ENCODE results near the gene NCKIPSD. TPM values are rescaled to one million over a fixed set of nuclear protein-coding genes. Genes with fewer than 3 reads are reported as not detected.

NCKIPSD gene
- total and polyA plus RNA-seq, 2 donors (not counting 3 experiments of a cell fraction or from before 2014, with no cell fraction given) = 12.8 to 19.1 TPM

GRCh38 chr3:48716982-48717746 is 31.4 kb upstream of the NCKIPSD start, which contains the start of gene IP6K2:
Gene IP6K2 (minus strand): TSS chr3:48717221. CDS start chr3:48695291, 21,930 bp downstream.
- no peaks in the 10 kb centered on the region for H3K9me3 ChIP-seq (replicated peaks; ENCODE audit: control insufficient read depth, insufficient read depth, low read length)
- DNase-seq (ENCODE audit: low read depth, low spot score) (peak; percentile 99), FAIRE-seq (peak; percentile 95)
- H3K4me2 ChIP-seq (ENCODE audit: insufficient read depth, low read length) = peak within 1 kb of the TSS; percentile 96
- CTCF ChIA-PET = interaction anchor here (0.9 to 3.5 kb wide), 7 partner anchors 12 to 316 kb away, joined by 3 to 23 read pairs (median 4); partner anchors contain the start of genes CELSR3 and NCKIPSD
- intact Hi-C loops (cut with micrococcal nuclease) (loop anchor here (1.0 to 5.0 kb wide), 3 partner anchors 22 to 200 kb away; partner anchors contain the start of genes ARIH2 and SLC26A6), dilution Hi-C loops (cut with MboI; ENCODE audit: extremely low pct_ligation_motif_present, low sequenced_read_pairs) (no loop called here)
- H3K4me1 ChIP-seq (ENCODE audit: control insufficient read depth, extremely low read depth, insufficient read depth, low read length) = peaks cover 8% of the 10 kb centered on the region
- peak within 1 kb of the TSS; percentile 41 for H2AFZ ChIP-seq (ENCODE audit: low read depth, low read length)
- peak within 1 kb of the TSS; percentile 99 for H3K9ac ChIP-seq (replicated peaks; ENCODE audit: extremely low read depth, insufficient read depth, low read length)
- peaks cover 5 to 8% of the 10 kb centered on the region in 2 experiments for H3K27me3 ChIP-seq (ENCODE audit: control insufficient read depth in 2 of 2, insufficient read depth in 2 of 2, low read length in 2 of 2)
- POLR2A ChIA-PET = interaction anchor here (0.5 to 1.1 kb wide), 6 partner anchors 11 to 329 kb away, joined by 3 to 4 read pairs (median 3); no protein-coding TSS in a partner anchor
- H3K27ac ChIP-seq (ENCODE audit: insufficient read depth, low read depth, low read length) = peak within 1 kb of the TSS; percentile 88
- H4K20me1 ChIP-seq (replicated peaks; ENCODE audit: control insufficient read depth, extremely low read depth, insufficient read depth, low read length) = no peaks in the 10 kb centered on the region
- no peaks in the 10 kb centered on the region for H3K9me1 ChIP-seq (replicated peaks; ENCODE audit: control insufficient read depth, extremely low read depth, insufficient read depth, low read length)
- H3K36me3 ChIP-seq (ENCODE audit: control insufficient read depth in 2 of 2, extremely low read depth in 1 of 2, insufficient read depth in 2 of 2, low read length in 2 of 2) = no peaks in the 10 kb centered on the region
- peaks cover 47% of the 10 kb centered on the region for H3K79me2 ChIP-seq (ENCODE audit: control insufficient read depth, insufficient read depth, low read length)
- H3K4me3 ChIP-seq (replicated peaks in 1 of 3; ENCODE audit: insufficient read depth in 1 of 3, low read depth in 1 of 3, low read length in 3 of 3) = peak within 1 kb of the TSS; percentile 81 to 99 (median 93)
- BruUV-seq (replicated peaks) = no TSS peak
- no peak for TF ChIP-seq MYC (IDR thresholded peaks at IDR 0.05; ENCODE audit: low read depth, low read length)
- TF ChIP-seq, protein P1, sequence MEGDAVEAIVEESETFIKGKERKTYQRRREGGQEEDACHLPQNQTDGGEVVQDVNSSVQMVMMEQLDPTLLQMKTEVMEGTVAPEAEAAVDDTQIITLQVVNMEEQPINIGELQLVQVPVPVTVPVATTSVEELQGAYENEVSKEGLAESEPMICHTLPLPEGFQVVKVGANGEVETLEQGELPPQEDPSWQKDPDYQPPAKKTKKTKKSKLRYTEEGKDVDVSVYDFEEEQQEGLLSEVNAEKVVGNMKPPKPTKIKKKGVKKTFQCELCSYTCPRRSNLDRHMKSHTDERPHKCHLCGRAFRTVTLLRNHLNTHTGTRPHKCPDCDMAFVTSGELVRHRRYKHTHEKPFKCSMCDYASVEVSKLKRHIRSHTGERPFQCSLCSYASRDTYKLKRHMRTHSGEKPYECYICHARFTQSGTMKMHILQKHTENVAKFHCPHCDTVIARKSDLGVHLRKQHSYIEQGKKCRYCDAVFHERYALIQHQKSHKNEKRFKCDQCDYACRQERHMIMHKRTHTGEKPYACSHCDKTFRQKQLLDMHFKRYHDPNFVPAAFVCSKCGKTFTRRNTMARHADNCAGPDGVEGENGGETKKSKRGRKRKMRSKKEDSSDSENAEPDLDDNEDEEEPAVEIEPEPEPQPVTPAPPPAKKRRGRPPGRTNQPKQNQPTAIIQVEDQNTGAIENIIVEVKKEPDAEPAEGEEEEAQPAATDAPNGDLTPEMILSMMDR (IDR thresholded peaks at IDR 0.05; ENCODE audit: extremely low read depth in 1 of 2, insufficient read depth in 1 of 2, low read depth in 1 of 2, low read length in 2 of 2) = no peak
- TF ChIP-seq POLR2AphosphoS5 (IDR thresholded peaks at IDR 0.05; ENCODE audit: insufficient read depth, low read depth, low read length) = peak; percentile 95
- TF ChIP-seq FOS (IDR thresholded peaks at IDR 0.05; ENCODE audit: borderline replicate concordance, insufficient read depth, low read length) = no peak
- no peak for TF ChIP-seq JUN (IDR thresholded peaks at IDR 0.05; ENCODE audit: borderline replicate concordance, insufficient read depth, insufficient read length, low read depth)
- TF ChIP-seq MAX (IDR thresholded peaks at IDR 0.05; ENCODE audit: insufficient read depth, insufficient read length) = peak; percentile 42
- no peak for TF ChIP-seq GATA2 (IDR thresholded peaks at IDR 0.05; ENCODE audit: insufficient read depth, insufficient read length, low read depth, low read length)
- no peak for TF ChIP-seq EZH2 (IDR thresholded peaks at IDR 0.05; ENCODE audit: borderline replicate concordance, low read depth, low read length, severe bottlenecking)
- TF ChIP-seq POLR2A (IDR thresholded peaks at IDR 0.05; ENCODE audit: low read depth, low read length) = peak; percentile 97

Measured in endothelial cell of umbilical vein (primary cell).